Fibroblast of villous mesenchyme (primary cell): ENCODE measurements around the gene GRPEL1. TPM values are rescaled to one million over a fixed set of nuclear protein-coding genes. Genes with fewer than 3 reads are reported as not detected.
A peak's percentile ranks its signal among the peaks of the same experiment; 100 is the strongest.
"Not testable (repeated sequence)": the region's sequence is repeated elsewhere in the genome, so short reads cannot be mapped to it uniquely, and the experiment has no call there.

Experiments used
- DNase-seq: peaks from one replicate; pipeline ENCODE4 v3.0.0-alpha.2; 2010; ENCODE audit warnings: low read depth
- H3K4me3 ChIP-seq: 2 replicates; pipeline ENCODE4 v1.5.1; 2011; ENCODE audit warnings: low read depth, mild to moderate bottlenecking, low read length
- total RNA-seq: library from RNA; depleted of rRNA; stranded (reverse); fragments of >200 nt; gene quantifications from 2 replicates; pipeline ENCODE4 v1.2.3, GENCODE V29; 2012
- TF ChIP-seq, protein P1 (sequence below): IDR thresholded peaks from 2 replicates; pipeline ENCODE4 v1.5.1; 2012; ENCODE audit warnings: low read depth, mild to moderate bottlenecking, low read length; ENCODE audit not compliant: insufficient read depth

The GRPEL1 gene
- total RNA-seq, 1 donor, result 32.8 TPM

DNA sequence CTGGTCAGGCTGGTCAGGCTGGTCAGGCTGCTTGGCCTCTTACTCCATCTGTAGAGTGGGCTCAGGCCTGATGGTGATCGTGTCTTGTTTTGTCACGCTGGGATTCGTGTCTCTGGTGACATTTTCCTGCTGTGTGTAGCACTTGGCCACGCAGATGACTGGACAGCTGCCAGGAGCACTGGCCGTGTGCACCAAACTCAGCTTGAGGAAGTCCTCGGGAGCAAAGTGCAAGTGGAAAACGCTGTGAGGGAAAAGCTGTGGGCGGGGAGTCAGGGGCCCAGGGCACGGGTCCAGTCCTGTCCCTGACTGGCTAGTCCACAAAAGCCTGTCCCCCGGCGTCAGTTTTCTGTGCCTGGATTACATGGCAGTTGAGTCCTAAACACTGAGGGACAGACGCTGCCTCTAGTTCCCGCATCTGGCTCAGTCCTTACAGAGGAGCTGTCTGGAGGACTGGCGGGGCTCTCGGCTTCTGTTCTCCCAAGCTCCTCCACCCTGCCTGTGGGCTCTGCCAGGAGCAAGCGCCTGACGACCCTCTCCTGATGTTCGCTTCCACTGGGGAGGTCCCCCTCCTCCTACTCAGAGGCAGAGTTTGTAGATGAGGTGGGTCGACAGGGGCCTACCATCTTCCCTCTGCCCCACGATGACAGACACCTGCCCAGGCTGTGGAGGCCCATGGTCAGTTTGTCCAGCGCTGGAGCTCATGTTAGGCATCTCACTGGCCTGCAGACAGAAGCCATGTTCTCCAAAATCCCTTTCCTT lies 35.9 kb upstream of the GRPEL1 start:
- TF ChIP-seq, protein P1, sequence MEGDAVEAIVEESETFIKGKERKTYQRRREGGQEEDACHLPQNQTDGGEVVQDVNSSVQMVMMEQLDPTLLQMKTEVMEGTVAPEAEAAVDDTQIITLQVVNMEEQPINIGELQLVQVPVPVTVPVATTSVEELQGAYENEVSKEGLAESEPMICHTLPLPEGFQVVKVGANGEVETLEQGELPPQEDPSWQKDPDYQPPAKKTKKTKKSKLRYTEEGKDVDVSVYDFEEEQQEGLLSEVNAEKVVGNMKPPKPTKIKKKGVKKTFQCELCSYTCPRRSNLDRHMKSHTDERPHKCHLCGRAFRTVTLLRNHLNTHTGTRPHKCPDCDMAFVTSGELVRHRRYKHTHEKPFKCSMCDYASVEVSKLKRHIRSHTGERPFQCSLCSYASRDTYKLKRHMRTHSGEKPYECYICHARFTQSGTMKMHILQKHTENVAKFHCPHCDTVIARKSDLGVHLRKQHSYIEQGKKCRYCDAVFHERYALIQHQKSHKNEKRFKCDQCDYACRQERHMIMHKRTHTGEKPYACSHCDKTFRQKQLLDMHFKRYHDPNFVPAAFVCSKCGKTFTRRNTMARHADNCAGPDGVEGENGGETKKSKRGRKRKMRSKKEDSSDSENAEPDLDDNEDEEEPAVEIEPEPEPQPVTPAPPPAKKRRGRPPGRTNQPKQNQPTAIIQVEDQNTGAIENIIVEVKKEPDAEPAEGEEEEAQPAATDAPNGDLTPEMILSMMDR, result no peak
- no peak for DNase-seq
- H3K4me3 ChIP-seq, result peak overlapping the region; percentile 66

DNA sequence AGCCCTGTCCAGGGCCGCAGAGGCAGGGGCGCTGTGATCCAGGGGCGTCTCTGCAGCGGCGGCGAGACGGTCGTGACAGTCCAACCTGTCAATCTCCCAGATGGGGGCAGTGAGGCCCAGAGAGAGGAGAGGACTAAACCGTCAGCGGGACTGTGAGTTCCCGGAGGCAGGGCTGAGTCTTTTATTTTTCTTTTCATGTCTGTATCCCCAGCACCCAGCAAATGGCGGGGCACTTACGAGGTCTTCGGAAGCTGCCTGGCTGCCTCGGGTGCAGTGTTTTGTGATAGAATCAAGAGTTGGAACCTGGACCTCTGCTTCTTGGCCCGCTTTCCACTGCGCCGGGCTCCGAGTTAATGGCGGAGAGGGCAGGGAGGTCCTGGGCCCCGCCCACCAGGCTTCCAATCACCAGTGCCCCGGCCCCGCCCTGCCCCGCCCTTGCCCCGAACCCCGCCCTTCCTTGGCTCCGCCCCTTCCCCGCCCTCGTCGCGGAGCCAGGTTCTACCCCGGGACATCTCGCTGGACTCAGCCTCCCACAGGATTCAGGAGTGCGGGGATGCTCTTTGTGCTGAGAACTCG lies 35.3 kb upstream of the GRPEL1 start:
- H3K4me3 ChIP-seq, result peak overlapping the region; percentile 66
- peak; percentile 67 for DNase-seq
- TF ChIP-seq, protein P1, result no peak

DNA sequence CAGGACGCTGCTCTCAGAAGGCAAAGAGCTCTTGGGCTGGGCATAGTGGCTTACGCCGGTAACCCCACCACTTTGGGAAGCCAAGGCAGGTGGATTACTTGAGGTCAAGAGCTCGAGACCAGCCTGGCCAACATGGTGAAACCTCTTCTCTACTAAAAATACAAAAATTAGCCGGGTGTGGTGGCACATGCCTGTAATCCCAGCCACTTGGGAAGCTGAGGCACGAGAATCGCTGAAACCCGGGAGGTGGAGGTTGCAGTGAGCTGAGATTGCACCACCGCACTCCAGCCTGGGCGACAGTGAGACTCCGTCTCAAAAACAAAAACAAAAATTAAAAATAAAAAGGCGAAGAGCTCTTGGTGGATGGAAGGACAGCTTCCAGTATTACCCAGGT lies 34.6 kb upstream of the GRPEL1 start:
- not testable (repeated sequence) for DNase-seq
- peak overlapping the region; percentile 66 for H3K4me3 ChIP-seq

DNA sequence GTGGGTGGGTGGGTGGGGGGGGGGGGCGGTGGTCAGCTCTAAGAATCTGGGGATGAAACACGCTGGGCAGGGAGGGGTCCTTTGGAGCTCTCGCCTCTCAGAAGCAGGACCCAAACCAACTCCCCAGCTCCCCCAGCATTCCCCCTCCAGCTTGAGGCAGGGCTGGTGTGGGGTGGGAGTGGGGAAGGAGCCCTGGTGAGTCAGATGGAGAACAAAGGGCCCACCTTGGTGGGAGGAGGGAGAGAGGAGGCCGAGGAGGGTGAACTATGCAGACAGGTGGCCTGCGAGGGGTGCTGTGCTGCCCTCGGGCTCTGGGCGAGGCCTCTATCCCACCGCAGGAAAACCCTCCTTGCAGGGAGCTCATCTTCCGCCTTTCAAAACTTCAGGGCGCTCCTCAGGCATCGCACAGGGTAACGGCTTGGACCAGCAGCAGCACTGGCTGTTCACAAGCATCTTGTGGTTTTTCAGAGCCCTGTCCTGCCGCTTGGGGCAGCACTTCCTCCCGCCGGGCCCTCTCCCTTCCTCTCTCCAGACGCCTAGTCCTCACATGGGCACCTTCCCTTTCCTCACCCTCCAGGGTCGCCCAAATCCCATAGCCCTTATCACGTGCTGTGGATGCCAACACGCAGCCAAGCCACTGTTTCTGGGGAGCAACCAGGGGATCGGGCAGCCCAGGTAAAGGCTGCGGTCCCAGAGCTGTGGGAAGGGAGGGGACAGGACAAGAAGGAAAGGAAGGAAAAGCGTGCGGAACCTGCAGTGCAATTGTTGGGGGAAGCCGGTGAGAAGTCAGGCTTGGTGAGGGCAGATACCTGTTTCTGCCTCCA lies 34.0 kb upstream of the GRPEL1 start:
- TF ChIP-seq, protein P1, result peak; percentile 81
- peak; percentile 60 for DNase-seq
- peak overlapping the region; percentile 39 for H3K4me3 ChIP-seq

DNA sequence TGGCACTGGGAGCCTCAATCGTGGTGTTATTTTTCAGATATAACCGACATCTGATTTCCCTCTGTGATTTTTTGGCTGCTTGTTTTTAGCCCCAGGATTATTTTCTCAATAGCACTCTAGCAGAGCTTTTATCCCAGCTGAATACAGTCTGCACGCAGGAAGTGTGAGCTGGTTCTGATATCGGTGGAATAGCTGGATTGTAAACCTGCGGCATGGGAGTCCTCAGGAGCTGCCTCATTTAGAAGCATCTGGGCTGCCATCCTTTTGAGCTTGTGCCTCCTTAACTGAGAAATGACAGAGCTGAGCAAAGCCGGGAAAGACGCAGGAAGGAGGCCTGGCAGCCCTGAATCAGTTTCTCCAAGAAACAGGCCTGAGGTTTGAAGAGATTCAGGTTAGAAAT lies 28.4 kb upstream of the GRPEL1 start:
- H3K4me3 ChIP-seq, result no peak overlapping the region
- DNase-seq, result no peak
- TF ChIP-seq, protein P1, result no peak

DNA sequence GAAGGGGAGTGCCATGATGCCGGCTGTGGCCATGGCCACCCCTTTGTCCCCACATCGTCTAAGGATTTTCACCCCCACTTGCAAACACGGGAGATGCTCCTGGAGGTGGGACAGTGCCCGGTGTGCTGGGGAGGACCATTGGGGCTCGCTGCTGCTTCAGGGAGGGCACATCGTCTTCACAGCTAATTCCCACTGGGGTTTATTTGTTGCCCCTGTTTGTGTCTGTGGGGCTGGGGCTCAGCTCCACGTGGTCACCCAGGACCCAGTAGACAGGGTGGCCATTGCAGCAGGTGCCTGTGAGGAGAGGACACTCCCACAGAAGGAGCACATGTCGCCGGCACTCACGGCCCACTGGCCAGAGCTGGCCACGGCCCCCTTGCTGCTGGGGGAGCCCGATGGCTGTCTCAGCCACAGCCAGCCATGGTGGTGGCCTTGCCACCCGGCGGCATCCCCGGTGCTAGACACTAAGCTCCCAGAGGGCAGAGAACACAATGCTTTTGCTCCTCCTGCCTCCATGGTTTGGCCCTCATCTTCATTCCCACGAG lies 27.8 kb upstream of the GRPEL1 start:
- H3K4me3 ChIP-seq, result no peak overlapping the region
- DNase-seq, result no peak
- TF ChIP-seq, protein P1, result no peak

DNA sequence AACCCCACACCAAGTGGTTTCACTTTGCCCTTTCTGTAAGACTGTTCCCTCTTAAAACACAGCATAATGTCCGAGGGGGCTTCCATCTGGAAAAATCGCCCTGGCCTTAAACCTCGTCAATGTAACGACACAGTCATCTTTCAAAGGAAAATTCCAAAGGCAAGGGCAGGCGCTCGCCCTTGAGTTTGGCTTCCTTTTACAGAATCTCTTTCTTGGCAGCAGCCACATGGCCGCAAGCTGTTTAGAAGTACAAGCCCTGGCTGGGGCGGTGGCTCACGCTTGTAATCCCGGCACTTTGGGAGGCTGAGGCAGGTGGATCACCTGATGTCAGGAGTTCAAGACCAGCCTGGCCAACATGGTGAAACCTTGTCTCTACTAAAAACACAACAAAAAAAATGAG lies 27.1 kb upstream of the GRPEL1 start:
- no peak overlapping the region for H3K4me3 ChIP-seq
- no peak for DNase-seq
- TF ChIP-seq, protein P1, result no peak
